CD8-positive, alpha-beta memory T cell (primary cell): ENCODE measurements around the gene PAX5. TPM values are rescaled to one million over a fixed set of nuclear protein-coding genes. Genes with fewer than 3 reads are reported as not detected.
A peak's percentile ranks its signal among the peaks of the same experiment; 100 is the strongest.

ENCODE experiments used
- CTCF ChIA-PET: fragments of 350-600 bp; sonication (Branson Sonifier 250); formaldehyde crosslinking; loops from one replicate; lab custom pipeline; 2021; ENCODE audit warnings: antibody characterized with exemption; lab: Charles Lee
- POLR2A ChIA-PET: fragments of 350-600 bp; sonication (Branson Sonifier 250); formaldehyde crosslinking; loops from one replicate; lab custom pipeline; 2021; ENCODE audit warnings: antibody characterized with exemption; lab: Charles Lee
- DNase-seq, 5 donors: peaks; one replicate each; pipeline versions ENCODE4 v3.0.0 to v3.0.0-alpha.2; 2020 to 2022; ENCODE audit warnings: mixed read lengths in 1 of 5
- H3K27ac ChIP-seq: one replicate; pipeline ENCODE4 v1.7.0; 2013; ENCODE audit warnings: low read depth, mild to moderate bottlenecking, low read length, moderate library complexity
- H3K27me3 ChIP-seq: 2 replicates; pipeline ENCODE4 v1.7.0; 2013; ENCODE audit warnings: low read length, mild to moderate bottlenecking; ENCODE audit not compliant: insufficient read depth, poor library complexity, severe bottlenecking
- H3K36me3 ChIP-seq: 2 replicates; pipeline ENCODE4 v1.7.0; 2013; ENCODE audit warnings: mild to moderate bottlenecking, low read length, moderate library complexity; ENCODE audit not compliant: insufficient read depth
- H3K4me1 ChIP-seq: 2 replicates; pipeline ENCODE4 v1.7.0; 2013; ENCODE audit warnings: mild to moderate bottlenecking, low read length, moderate library complexity; ENCODE audit not compliant: insufficient read depth
- H3K4me3 ChIP-seq: 2 replicates; pipeline ENCODE4 v1.7.0; 2013; ENCODE audit warnings: mild to moderate bottlenecking, low read length
- H3K9me3 ChIP-seq: 2 replicates; pipeline ENCODE4 v1.7.0; 2013; ENCODE audit warnings: mild to moderate bottlenecking, low read length
- H3K27ac Mint-ChIP-seq, 8 donors: one replicate each; pipeline ENCODE4 v1.8.0; 2020 to 2021; ENCODE audit warnings: mixed read lengths in 8 of 8, mild to moderate bottlenecking in 6 of 8, inconsistent platforms in 3 of 8, moderate library complexity in 3 of 8
- H3K27me3 Mint-ChIP-seq, 2 donors: one replicate each; pipeline ENCODE4 v1.8.0; 2020 to 2021; ENCODE audit warnings: mixed read lengths in 2 of 2, mild to moderate bottlenecking in 1 of 2, moderate library complexity in 1 of 2
- H3K36me3 Mint-ChIP-seq, 3 donors: one replicate each; pipeline ENCODE4 v1.8.0; 2020 to 2021; ENCODE audit warnings: mixed read lengths in 3 of 3, inconsistent platforms in 1 of 3, mild to moderate bottlenecking in 1 of 3
- H3K4me1 Mint-ChIP-seq, 3 donors: one replicate each; pipeline ENCODE4 v1.8.0; 2020 to 2021; ENCODE audit warnings: mixed read lengths in 3 of 3, inconsistent platforms in 1 of 3, mild to moderate bottlenecking in 1 of 3
- H3K4me3 Mint-ChIP-seq, 7 donors: one replicate each; pipeline ENCODE4 v1.8.0; 2020 to 2021; ENCODE audit warnings: mixed read lengths in 7 of 7, mild to moderate bottlenecking in 6 of 7, moderate library complexity in 4 of 7, inconsistent platforms in 2 of 7
- H3K9me3 Mint-ChIP-seq, 5 donors: one replicate each; pipeline ENCODE4 v1.8.0; 2020 to 2022; ENCODE audit warnings: mixed read lengths in 5 of 5, mild to moderate bottlenecking in 3 of 5, moderate library complexity in 2 of 5, inconsistent platforms in 1 of 5
- polyA plus RNA-seq: library from polyadenylated mRNA; unstranded; fragments of 300-500 nt; fragmentation: Illumina TruSeq; gene quantifications from one replicate; pipeline ENCODE4 v1.2.3, GENCODE V29; 2021
- total RNA-seq, 2 experiments: library from RNA; stranded (reverse); gene quantifications; one replicate each; pipeline ENCODE4 v1.2.3, GENCODE V29; 2021

PAX5 gene
- total and polyA plus RNA-seq, 3 experiments from 2014 or later, result 0.18 to 0.29 TPM; not detected in 1

GRCh38 chr9:36867672-36868471 lies 166.2 kb downstream of the PAX5 start:
- no peaks in the 10 kb centered on the region for H3K36me3 Mint-ChIP-seq
- no peaks in the 10 kb centered on the region for H3K9me3 Mint-ChIP-seq
- Histone ChIP-seq H3K27ac (no peak overlapping the region), H3K4me1 (no peaks in the 10 kb centered on the region), H3K27me3 (no peaks in the 10 kb centered on the region), H3K9me3 (no peaks in the 10 kb centered on the region), H3K4me3 (no peak overlapping the region), H3K36me3 (no peaks in the 10 kb centered on the region)
- POLR2A ChIA-PET, result no interaction called here
- CTCF ChIA-PET, result no interaction called here
- peaks cover 9 to 21% of the 10 kb centered on the region in 2 donors for H3K27me3 Mint-ChIP-seq
- H3K4me1 Mint-ChIP-seq, result no peaks in the 10 kb centered on the region
- no peak overlapping the region for H3K4me3 Mint-ChIP-seq
- no peak for DNase-seq
- H3K27ac Mint-ChIP-seq, result no peak overlapping the region

GRCh38 chr9:36867241-36867640 lies 166.8 kb downstream of the PAX5 start:
- H3K36me3 ChIP-seq, result no peaks in the 10 kb centered on the region
- DNase-seq, result no peak
- no peaks in the 10 kb centered on the region for H3K4me1 ChIP-seq
- Mint-ChIP-seq H3K4me3 (no peak overlapping the region), H3K27ac (no peak overlapping the region), H3K27me3 (peaks cover 9 to 21% of the 10 kb centered on the region in 2 donors), H3K36me3 (no peaks in the 10 kb centered on the region), H3K4me1 (no peaks in the 10 kb centered on the region), H3K9me3 (no peaks in the 10 kb centered on the region)
- H3K27me3 ChIP-seq, result no peaks in the 10 kb centered on the region
- no peaks in the 10 kb centered on the region for H3K9me3 ChIP-seq
- no peak overlapping the region for H3K27ac ChIP-seq
- POLR2A ChIA-PET, result no interaction called here
- CTCF ChIA-PET, result no interaction called here
- H3K4me3 ChIP-seq, result no peak overlapping the region

GRCh38 chr9:36866840-36867239 lies 167.2 kb downstream of the PAX5 start:
- Histone ChIP-seq H3K4me1 (no peaks in the 10 kb centered on the region), H3K27ac (no peak overlapping the region), H3K36me3 (no peaks in the 10 kb centered on the region), H3K9me3 (no peaks in the 10 kb centered on the region), H3K4me3 (no peak overlapping the region), H3K27me3 (no peaks in the 10 kb centered on the region)
- CTCF ChIA-PET, result interaction anchor here (0.6 kb wide), 1 partner anchor 9 kb away, joined by 3 read pairs; no protein-coding TSS in a partner anchor
- Mint-ChIP-seq H3K27me3 (peaks cover 9 to 21% of the 10 kb centered on the region in 2 donors), H3K4me1 (no peaks in the 10 kb centered on the region), H3K36me3 (no peaks in the 10 kb centered on the region), H3K27ac (no peak overlapping the region), H3K9me3 (no peaks in the 10 kb centered on the region), H3K4me3 (no peak overlapping the region)
- POLR2A ChIA-PET, result no interaction called here
- no peak for DNase-seq

- Mint-ChIP-seq H3K36me3 (no peaks in the 10 kb centered on the region), H3K9me3 (no peaks in the 10 kb centered on the region), H3K27me3 (peaks cover 9 to 25% of the 10 kb centered on the region in 2 donors), H3K4me3 (no peak overlapping the region), H3K4me1 (no peaks in the 10 kb centered on the region), H3K27ac (no peak overlapping the region)
- no peaks in the 10 kb centered on the region for H3K9me3 ChIP-seq
- H3K4me1 ChIP-seq, result no peaks in the 10 kb centered on the region
- no peak overlapping the region for H3K4me3 ChIP-seq
- no peak for DNase-seq
- no peaks in the 10 kb centered on the region for H3K27me3 ChIP-seq
- POLR2A ChIA-PET, result no interaction called here
- no peak overlapping the region for H3K27ac ChIP-seq
- CTCF ChIA-PET, result interaction anchor here (0.6 kb wide), 1 partner anchor 8 kb away, joined by 3 read pairs; no protein-coding TSS in a partner anchor
- no peaks in the 10 kb centered on the region for H3K36me3 ChIP-seq
Measured at GRCh38 chr9:36865731-36866635, 168.1 kb downstream of the PAX5 start.

- peak overlapping the region in 1 of 8 donors; percentile 17 for H3K27ac Mint-ChIP-seq
- no peak overlapping the region for H3K4me3 ChIP-seq
- ChIA-PET CTCF (interaction anchor here (0.8 kb wide), 1 partner anchor 9 kb away, joined by 5 read pairs; no protein-coding TSS in a partner anchor), POLR2A (no interaction called here)
- no peak for DNase-seq
- H3K4me1 ChIP-seq, result no peaks in the 10 kb centered on the region
- no peaks in the 10 kb centered on the region for H3K9me3 ChIP-seq
- no peak overlapping the region for H3K27ac ChIP-seq
- no peaks in the 10 kb centered on the region for H3K36me3 Mint-ChIP-seq
- H3K27me3 ChIP-seq, result no peaks in the 10 kb centered on the region
- no peaks in the 10 kb centered on the region for H3K4me1 Mint-ChIP-seq
- H3K4me3 Mint-ChIP-seq, result no peak overlapping the region
- H3K36me3 ChIP-seq, result no peaks in the 10 kb centered on the region
- no peaks in the 10 kb centered on the region for H3K9me3 Mint-ChIP-seq
- peaks cover 9 to 25% of the 10 kb centered on the region in 2 donors for H3K27me3 Mint-ChIP-seq
Measured at GRCh38 chr9:36864491-36865410, 169.3 kb downstream of the PAX5 start.

GRCh38 chr9:36862206-36863145 lies 171.6 kb downstream of the PAX5 start:
- Mint-ChIP-seq H3K4me1 (no peaks in the 10 kb centered on the region), H3K27ac (no peak overlapping the region), H3K27me3 (peaks cover 7 to 19% of the 10 kb centered on the region in 2 donors), H3K4me3 (no peak overlapping the region), H3K36me3 (no peaks in the 10 kb centered on the region), H3K9me3 (no peaks in the 10 kb centered on the region)
- no peak for DNase-seq
- H3K36me3 ChIP-seq, result no peaks in the 10 kb centered on the region
- ChIA-PET CTCF (interaction anchor here (1.3 to 2.0 kb wide), 2 partner anchors 10 to 11 kb away, joined by 6 to 11 read pairs; no protein-coding TSS in a partner anchor), POLR2A (no interaction called here)
- no peak overlapping the region for H3K4me3 ChIP-seq
- no peaks in the 10 kb centered on the region for H3K9me3 ChIP-seq
- no peaks in the 10 kb centered on the region for H3K4me1 ChIP-seq
- no peak overlapping the region for H3K27ac ChIP-seq
- H3K27me3 ChIP-seq, result no peaks in the 10 kb centered on the region
